AG10803 (cell line): ENCODE data around the gene PPP4R3B.
A peak's percentile ranks its signal among the peaks of the same experiment; 100 is the strongest.
"Not testable (repeated sequence)": the region's sequence is repeated elsewhere in the genome, so short reads cannot be mapped to it uniquely, and the experiment has no call there.

Experiments
- DNase-seq: peaks from one replicate; pipeline ENCODE4 v3.0.0; 2010; ENCODE audit warnings: low read depth
- H3K4me3 ChIP-seq: 2 replicates; pipeline ENCODE4 v1.5.1; 2011; ENCODE audit warnings: mild to moderate bottlenecking, low read length, control low read depth
- TF ChIP-seq, protein P1 (sequence below): conservative IDR thresholded peaks from 2 replicates; pipeline ENCODE4 v1.5.1; 2011; ENCODE audit warnings: mild to moderate bottlenecking, low read length, control low read depth, inconsistent platforms

PPP4R3B gene

DNA sequence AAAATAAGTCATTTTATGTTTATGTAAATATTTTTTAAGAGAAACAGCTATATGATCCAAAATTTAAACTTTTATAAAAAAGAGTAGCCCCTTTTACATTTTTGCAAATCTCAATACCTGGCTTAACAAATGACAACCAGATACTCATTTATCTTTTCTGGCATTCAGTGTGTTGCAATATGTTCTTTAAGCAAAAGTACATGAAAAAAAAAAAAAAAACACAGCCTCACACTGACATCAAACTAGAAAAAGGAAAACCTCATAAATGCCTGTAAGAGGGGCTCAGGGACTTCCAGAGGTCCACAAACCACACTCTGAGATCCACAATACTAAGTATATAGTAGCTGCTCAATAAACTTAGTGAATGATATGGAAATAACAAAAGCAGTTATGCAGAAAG lies 21.9 kb downstream of the PPP4R3B start:
- TF ChIP-seq, protein P1, sequence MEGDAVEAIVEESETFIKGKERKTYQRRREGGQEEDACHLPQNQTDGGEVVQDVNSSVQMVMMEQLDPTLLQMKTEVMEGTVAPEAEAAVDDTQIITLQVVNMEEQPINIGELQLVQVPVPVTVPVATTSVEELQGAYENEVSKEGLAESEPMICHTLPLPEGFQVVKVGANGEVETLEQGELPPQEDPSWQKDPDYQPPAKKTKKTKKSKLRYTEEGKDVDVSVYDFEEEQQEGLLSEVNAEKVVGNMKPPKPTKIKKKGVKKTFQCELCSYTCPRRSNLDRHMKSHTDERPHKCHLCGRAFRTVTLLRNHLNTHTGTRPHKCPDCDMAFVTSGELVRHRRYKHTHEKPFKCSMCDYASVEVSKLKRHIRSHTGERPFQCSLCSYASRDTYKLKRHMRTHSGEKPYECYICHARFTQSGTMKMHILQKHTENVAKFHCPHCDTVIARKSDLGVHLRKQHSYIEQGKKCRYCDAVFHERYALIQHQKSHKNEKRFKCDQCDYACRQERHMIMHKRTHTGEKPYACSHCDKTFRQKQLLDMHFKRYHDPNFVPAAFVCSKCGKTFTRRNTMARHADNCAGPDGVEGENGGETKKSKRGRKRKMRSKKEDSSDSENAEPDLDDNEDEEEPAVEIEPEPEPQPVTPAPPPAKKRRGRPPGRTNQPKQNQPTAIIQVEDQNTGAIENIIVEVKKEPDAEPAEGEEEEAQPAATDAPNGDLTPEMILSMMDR, result no peak
- no peak for DNase-seq
- no peak overlapping the region for H3K4me3 ChIP-seq

- no peak overlapping the region for H3K4me3 ChIP-seq
- no peak for DNase-seq
- TF ChIP-seq, protein P1, result no peak
Observed at GRCh38 chr2:55592130-55592529, 25.3 kb downstream of the PPP4R3B start.

DNA sequence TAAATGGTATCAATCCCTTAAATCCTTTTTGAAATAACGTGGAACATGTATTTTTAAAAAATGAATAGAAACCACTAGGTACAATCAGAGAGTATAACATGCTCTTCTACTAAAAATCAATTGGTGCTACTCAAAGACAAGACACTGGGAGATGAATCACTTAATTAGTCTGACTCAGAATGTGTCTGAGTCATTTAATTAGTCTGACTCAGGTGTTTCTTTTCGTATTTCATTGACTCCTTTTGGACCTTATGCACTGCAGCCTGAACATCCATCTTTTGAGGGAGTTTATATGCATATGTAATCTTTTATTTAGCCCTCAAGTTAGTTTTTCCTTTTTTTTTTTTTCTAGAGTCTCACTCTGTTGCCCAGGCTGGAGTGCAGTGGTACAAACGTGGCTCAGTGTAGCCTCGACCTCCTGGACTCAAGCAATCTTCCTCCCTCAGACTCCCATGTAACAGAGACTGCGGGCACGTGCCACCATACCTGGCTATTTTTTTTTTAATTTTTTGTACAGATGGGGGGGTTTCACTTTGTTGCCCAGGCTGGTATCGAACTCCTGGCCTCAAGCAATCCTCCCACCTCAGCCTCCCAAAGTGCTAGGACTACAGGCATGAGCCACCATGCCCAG lies 26.5 kb downstream of the PPP4R3B start:
- TF ChIP-seq, protein P1, result no peak
- H3K4me3 ChIP-seq, result no peak overlapping the region
- DNase-seq, result peak; percentile 44

- peak; percentile 76 for DNase-seq
- TF ChIP-seq, protein P1, result no peak
- no peak overlapping the region for H3K4me3 ChIP-seq
Observed at GRCh38 chr2:55585451-55586080, 31.9 kb downstream of the PPP4R3B start.

DNA sequence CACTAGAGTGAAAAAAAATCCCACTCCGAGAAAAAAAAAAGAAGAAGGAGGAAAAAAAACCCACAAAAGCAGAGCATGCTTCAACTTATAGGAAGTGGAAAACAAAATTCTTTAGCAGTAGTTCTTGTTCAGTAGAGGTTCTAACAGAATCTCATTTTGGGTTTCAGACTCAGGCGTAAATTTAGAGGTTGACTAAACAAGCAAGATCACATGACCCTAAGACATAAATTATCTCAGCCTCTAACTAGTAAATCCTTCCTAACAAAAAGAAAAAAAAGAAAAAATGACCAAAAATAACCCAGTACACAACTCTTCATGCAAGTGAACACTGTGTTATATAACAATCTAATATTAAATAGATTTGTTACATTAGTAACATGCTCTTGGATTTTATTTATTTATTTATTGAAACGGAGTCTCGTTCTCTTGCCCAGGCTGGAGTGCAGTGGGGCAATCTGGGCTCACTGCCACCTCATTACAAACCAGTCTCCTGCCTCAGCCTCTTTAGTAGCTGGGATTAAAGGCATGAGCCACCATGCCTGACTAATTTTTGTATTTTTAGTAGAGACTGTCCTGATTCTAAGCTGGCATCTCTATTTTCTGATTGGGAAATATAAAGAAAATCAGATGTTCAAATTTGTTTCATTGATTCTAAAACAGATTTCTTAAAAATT lies 35.4 kb downstream of the PPP4R3B start:
- TF ChIP-seq, protein P1, result no peak
- DNase-seq, result peak; percentile 58

DNA sequence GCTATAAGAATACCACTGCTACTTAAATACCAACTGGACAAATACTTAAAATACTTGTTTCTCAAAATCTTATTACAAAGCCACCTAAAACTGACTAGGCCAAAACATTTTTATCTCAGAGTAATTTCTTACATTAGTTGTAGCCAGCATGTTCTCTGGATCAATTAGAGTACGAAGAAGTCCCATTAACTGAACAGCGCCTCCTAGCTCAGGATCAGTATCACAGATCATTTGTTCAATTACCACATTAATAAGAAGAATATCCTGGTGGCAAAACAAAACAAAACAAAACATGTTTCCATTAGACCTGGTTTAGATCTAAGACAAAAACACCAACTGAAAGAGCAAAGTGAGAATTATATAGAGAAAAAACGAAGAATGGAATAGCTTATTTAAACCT lies 36.0 kb downstream of the PPP4R3B start:
- DNase-seq, result no peak
- TF ChIP-seq, protein P1, result peak; percentile 7; the same call in 1 of the 2 replicates

More for the DNA sequence above, 35.4 kb downstream of the PPP4R3B start:
- no peak overlapping the region for H3K4me3 ChIP-seq

GRCh38 chr2:55569002-55569401 lies 48.4 kb downstream of the PPP4R3B start:
- not testable (repeated sequence) for DNase-seq, H3K4me3 ChIP-seq

More for the DNA sequence above, 36.0 kb downstream of the PPP4R3B start:
- no peak overlapping the region for H3K4me3 ChIP-seq
